Tibial nerve (tissue), 4 donors: ENCODE data around the gene EFCAB6. TPM values are rescaled to one million over a fixed set of nuclear protein-coding genes. Genes with fewer than 3 reads are reported as not detected.
A peak's percentile ranks its signal among the peaks of the same experiment; 100 is the strongest.

Experiments
- DNase-seq, 2 donors: peaks; one replicate each; pipeline ENCODE4 v3.0.0-alpha.2; 2019; ENCODE audit warnings: low spot score in 2 of 2
- H3K27ac ChIP-seq, 4 donors: fragments of 200-600 bp; sonication (generic) in 3 of 4; one replicate each; pipeline ENCODE4 v1.5.1; 2017 to 2019; ENCODE audit warnings: mild to moderate bottlenecking in 1 of 4
- H3K27me3 ChIP-seq, 2 donors: fragments of 200-600 bp; sonication (generic) in 1 of 2; one replicate each; pipeline versions ENCODE4 v1.5.1 to v1.6.0; 2017 to 2019
- H3K36me3 ChIP-seq, 3 donors: fragments of 200-600 bp; sonication (generic); one replicate each; pipeline ENCODE4 v1.5.1; 2018 to 2019
- H3K4me1 ChIP-seq, 4 donors: fragments of 200-600 bp; sonication (generic) in 3 of 4; one replicate each; pipeline ENCODE4 v1.5.1; 2017 to 2019
- H3K4me3 ChIP-seq, 4 donors: fragments of 200-600 bp; sonication (generic) in 3 of 4; one replicate each; pipeline ENCODE4 v1.5.1; 2017 to 2019; ENCODE audit warnings: mild to moderate bottlenecking in 1 of 4, moderate library complexity in 1 of 4
- H3K9me3 ChIP-seq, 4 donors: fragments of 200-600 bp; sonication (generic) in 3 of 4; one replicate each; pipeline ENCODE4 v1.5.1; 2017 to 2019
- CTCF ChIP-seq, 5 experiments: fragments of 200-600 bp in 3 of 5; fragments of 450-650 bp in 2 of 5; sonication (generic) in 3 of 5; IDR thresholded peaks; one replicate each; pipeline ENCODE4 v1.5.1; 2016 to 2019; ENCODE audit warnings: antibody characterized with exemption in 5 of 5, mild to moderate bottlenecking in 3 of 5, moderate library complexity in 2 of 5
- EP300 ChIP-seq, 2 donors: sonication (generic); formaldehyde crosslinking; IDR thresholded peaks; one replicate each; pipeline ENCODE4 v1.6.1; 2017; ENCODE audit warnings: antibody characterized with exemption in 2 of 2, mild to moderate bottlenecking in 1 of 2
- POLR2A ChIP-seq, 2 donors: fragments of 450-650 bp; IDR thresholded peaks; one replicate each; pipeline ENCODE4 v1.6.1; 2017; ENCODE audit warnings: antibody characterized with exemption in 2 of 2, mild to moderate bottlenecking in 2 of 2, moderate library complexity in 2 of 2
- WGBS, 2 donors: methylation state at CpG; one replicate each; pipeline ENCODE4 v1.1.5; 2018; 5-methylcytosine and 5-hydroxymethylcytosine counted together
- total RNA-seq, 4 donors: library from RNA; depleted of rRNA; stranded (reverse); fragments of >200 nt; gene quantifications; one replicate each; pipeline ENCODE4 v1.1.0, GENCODE V29; 2016

Gene EFCAB6
- total RNA-seq, 4 donors from 2014 or later, result 3.3 to 9.2 (median 6.8) TPM

DNA sequence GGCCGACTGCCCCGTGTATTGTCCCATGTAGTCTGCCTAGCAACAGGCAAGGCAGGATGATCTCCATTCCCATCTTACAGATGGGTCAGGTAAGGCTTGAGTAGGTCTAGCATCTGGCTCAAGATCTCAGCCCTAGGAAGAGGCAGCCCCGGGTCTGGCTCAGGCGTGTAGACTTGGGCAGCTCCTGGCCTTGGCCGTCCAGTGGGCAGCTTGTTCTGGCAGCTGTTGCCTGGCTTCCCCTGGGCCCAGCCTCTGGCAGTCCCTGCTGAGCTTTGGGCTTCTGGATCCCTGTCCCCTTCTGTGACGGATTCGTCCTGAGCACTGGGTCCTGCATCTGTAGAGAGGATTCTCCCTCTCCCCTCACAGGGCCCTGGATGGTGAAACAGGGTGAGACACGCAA lies 327.9 kb downstream of the EFCAB6 start:
- H3K4me1 ChIP-seq, result peaks cover 0 to 13% (median 0%) of the 10 kb centered on the region in 4 donors
- no peak for DNase-seq
- TF ChIP-seq POLR2A (IDR thresholded peaks at IDR 0.05) (no peak), CTCF (IDR thresholded peaks at IDR 0.05) (no peak), EP300 (IDR thresholded peaks at IDR 0.05) (no peak)
- WGBS, 2 donors, result 82 to 85% methylated on average over 3 to 7 of the region's 8 CpGs
- peaks cover 0 to 9% of the 10 kb centered on the region in 2 donors for H3K27me3 ChIP-seq
- H3K27ac ChIP-seq, result no peak overlapping the region
- no peaks in the 10 kb centered on the region for H3K9me3 ChIP-seq
- H3K4me3 ChIP-seq, result no peak overlapping the region
- H3K36me3 ChIP-seq, result no peaks in the 10 kb centered on the region

GRCh38 chr22:43483669-43484068 lies 328.4 kb downstream of the EFCAB6 start:
- Histone ChIP-seq H3K27me3 (peaks cover 0 to 9% of the 10 kb centered on the region in 2 donors), H3K36me3 (no peaks in the 10 kb centered on the region), H3K27ac (no peak overlapping the region), H3K9me3 (no peaks in the 10 kb centered on the region), H3K4me1 (peaks cover 0 to 13% (median 0%) of the 10 kb centered on the region in 4 donors), H3K4me3 (no peak overlapping the region)
- TF ChIP-seq CTCF (IDR thresholded peaks at IDR 0.05) (no peak), EP300 (IDR thresholded peaks at IDR 0.05) (no peak), POLR2A (IDR thresholded peaks at IDR 0.05) (no peak)
- WGBS, 2 donors, result 66 to 78% methylated on average over 2 to 5 of the region's 7 CpGs
- no peak for DNase-seq

- TF ChIP-seq POLR2A (IDR thresholded peaks at IDR 0.05) (no peak), EP300 (IDR thresholded peaks at IDR 0.05) (no peak), CTCF (IDR thresholded peaks at IDR 0.05) (no peak)
- 86 to 89% methylated on average over 8 to 13 of the region's 13 CpGs for WGBS, 2 donors
- H3K27ac ChIP-seq, result no peak overlapping the region
- H3K9me3 ChIP-seq, result no peaks in the 10 kb centered on the region
- no peaks in the 10 kb centered on the region for H3K36me3 ChIP-seq
- peaks cover 0 to 11% (median 0%) of the 10 kb centered on the region in 4 donors for H3K4me1 ChIP-seq
- no peak for DNase-seq
- peaks cover 0 to 9% of the 10 kb centered on the region in 2 donors for H3K27me3 ChIP-seq
- no peak overlapping the region for H3K4me3 ChIP-seq
These were observed 328.8 kb downstream of the EFCAB6 start for GRCh38 chr22:43483266-43483665.

DNA sequence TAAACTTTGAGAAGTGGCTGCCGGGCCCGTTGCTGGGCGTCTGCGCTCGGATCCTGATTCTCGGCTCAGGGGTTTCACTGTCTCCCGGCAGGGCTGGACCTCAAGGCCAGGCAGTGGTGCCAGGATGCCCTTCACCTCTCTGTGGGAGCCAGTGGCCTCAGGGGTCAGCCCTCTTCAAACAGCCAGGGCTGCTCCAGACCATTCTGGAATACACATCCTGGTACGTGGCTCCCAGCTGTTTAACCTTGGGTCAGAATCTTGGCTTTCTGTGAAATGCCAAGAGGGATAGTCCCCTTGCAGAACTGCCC lies 329.8 kb downstream of the EFCAB6 start:
- peaks cover 0 to 4% of the 10 kb centered on the region in 2 donors for H3K27me3 ChIP-seq
- H3K36me3 ChIP-seq, result no peaks in the 10 kb centered on the region
- H3K9me3 ChIP-seq, result no peaks in the 10 kb centered on the region
- WGBS, 2 donors, result 42 to 70% methylated on average over 7 to 8 of the region's 8 CpGs
- H3K4me3 ChIP-seq, result no peak overlapping the region
- no peak for TF ChIP-seq CTCF (IDR thresholded peaks at IDR 0.05)
- no peak for TF ChIP-seq POLR2A (IDR thresholded peaks at IDR 0.05)
- no peak for TF ChIP-seq EP300 (IDR thresholded peaks at IDR 0.05)
- no peak overlapping the region for H3K27ac ChIP-seq
- H3K4me1 ChIP-seq, result peaks cover 0 to 8% (median 0%) of the 10 kb centered on the region in 4 donors
- no peak for DNase-seq

- WGBS, 2 donors, result 40 to 42% methylated on average over 18 of the region's 18 CpGs
- TF ChIP-seq CTCF (IDR thresholded peaks at IDR 0.05) (peak in 3 of 5 experiments; percentile 6 to 14 (median 9)), POLR2A (IDR thresholded peaks at IDR 0.05) (no peak), EP300 (IDR thresholded peaks at IDR 0.05) (no peak)
These were observed 330.4 kb downstream of the EFCAB6 start for GRCh38 chr22:43481568-43482317.

More at GRCh38 chr22:43481568-43482317, 330.4 kb downstream of the EFCAB6 start:
- Histone ChIP-seq H3K4me3 (no peak overlapping the region), H3K4me1 (peaks cover 0 to 8% (median 0%) of the 10 kb centered on the region in 4 donors), H3K27me3 (peaks cover 0 to 4% of the 10 kb centered on the region in 2 donors), H3K27ac (no peak overlapping the region), H3K36me3 (no peaks in the 10 kb centered on the region), H3K9me3 (no peaks in the 10 kb centered on the region)
- no peak for DNase-seq
